Panc1 (cell line): ENCODE data around the gene RAB3IL1.

Source experiments
- POLR2AphosphoS5 ChIP-seq: IDR thresholded peaks from 2 replicates; pipeline ENCODE4 v1.6.1; 2012; ENCODE audit warnings: mild to moderate bottlenecking, low read depth, low read length, moderate library complexity
- SIN3A ChIP-seq: IDR thresholded peaks from 2 replicates; pipeline ENCODE4 v1.6.1; 2012; ENCODE audit warnings: low read depth, mild to moderate bottlenecking, low read length, moderate library complexity, borderline replicate concordance; ENCODE audit not compliant: insufficient read depth
- TF ChIP-seq, protein P1 (sequence below): fragments of 450-650 bp; IDR thresholded peaks from 2 replicates; pipeline ENCODE4 v1.5.1; 2017; ENCODE audit warnings: mild to moderate bottlenecking

DNA sequence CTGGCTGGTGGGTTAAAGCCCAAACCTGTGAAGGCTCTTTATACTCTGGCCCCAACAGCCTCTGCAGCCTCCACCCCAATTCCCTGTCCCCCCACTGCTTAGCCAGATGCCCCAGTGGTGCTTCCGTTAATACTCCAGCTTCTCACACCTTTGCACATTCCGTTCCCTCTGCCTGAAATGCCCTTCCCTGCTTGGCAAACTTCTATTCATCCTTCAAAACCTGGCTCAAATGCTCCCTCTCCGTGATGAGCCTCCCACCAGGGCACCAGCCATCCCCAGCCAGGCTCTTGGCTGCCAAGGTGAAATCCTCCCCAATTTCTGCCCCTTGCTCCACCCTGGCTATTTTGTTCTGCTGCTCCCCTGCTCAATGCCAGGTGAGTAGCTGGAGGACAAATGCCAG lies 13.5 kb downstream of the RAB3IL1 start:
- TF ChIP-seq POLR2AphosphoS5: no peak
- TF ChIP-seq, protein P1, sequence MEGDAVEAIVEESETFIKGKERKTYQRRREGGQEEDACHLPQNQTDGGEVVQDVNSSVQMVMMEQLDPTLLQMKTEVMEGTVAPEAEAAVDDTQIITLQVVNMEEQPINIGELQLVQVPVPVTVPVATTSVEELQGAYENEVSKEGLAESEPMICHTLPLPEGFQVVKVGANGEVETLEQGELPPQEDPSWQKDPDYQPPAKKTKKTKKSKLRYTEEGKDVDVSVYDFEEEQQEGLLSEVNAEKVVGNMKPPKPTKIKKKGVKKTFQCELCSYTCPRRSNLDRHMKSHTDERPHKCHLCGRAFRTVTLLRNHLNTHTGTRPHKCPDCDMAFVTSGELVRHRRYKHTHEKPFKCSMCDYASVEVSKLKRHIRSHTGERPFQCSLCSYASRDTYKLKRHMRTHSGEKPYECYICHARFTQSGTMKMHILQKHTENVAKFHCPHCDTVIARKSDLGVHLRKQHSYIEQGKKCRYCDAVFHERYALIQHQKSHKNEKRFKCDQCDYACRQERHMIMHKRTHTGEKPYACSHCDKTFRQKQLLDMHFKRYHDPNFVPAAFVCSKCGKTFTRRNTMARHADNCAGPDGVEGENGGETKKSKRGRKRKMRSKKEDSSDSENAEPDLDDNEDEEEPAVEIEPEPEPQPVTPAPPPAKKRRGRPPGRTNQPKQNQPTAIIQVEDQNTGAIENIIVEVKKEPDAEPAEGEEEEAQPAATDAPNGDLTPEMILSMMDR: no peak
- no peak for TF ChIP-seq SIN3A
